Measurements from ENCODE around the gene TPRG1. TPM values are rescaled to one million over a fixed set of nuclear protein-coding genes. Genes with fewer than 3 reads are reported as not detected.

TPRG1 gene
- total RNA-seq, 1 donor from 2014 or later = 3.3 TPM

DNA sequence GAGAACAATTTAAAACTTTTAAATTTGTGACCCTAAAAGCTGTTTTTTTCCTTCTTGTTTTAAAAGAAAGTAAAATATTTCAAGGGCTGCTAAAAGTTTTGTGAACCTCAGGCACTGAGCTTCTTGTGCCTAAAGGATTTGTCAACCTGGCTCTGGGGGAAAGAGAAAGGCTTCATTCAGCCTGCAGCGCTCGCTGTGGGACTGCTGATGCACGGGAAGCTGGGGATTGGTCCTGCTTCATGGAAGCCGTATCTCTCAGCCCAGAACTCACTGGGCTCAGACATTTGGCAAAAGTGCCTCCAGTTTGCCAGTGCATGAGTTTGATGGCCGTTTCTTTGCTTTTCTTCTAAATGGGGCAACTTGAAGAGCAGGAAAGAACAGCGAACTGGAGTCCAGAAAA lies 30.8 kb downstream of the TPRG1 start:
- Mint-ChIP-seq H3K27me3 (ENCODE audit: low read depth) (no peaks in the 10 kb centered on the region), H3K4me1 (peaks cover 9% of the 10 kb centered on the region), H3K9me3 (peaks cover 6% of the 10 kb centered on the region), H3K36me3 (no peaks in the 10 kb centered on the region), H3K4me3 (no peak overlapping the region), H3K27ac (no peak overlapping the region)
- DNase-seq (ENCODE audit: low spot score in 2 of 2, unreplicated experiment in 2 of 2) = no peak
- TF ChIP-seq, protein P1, sequence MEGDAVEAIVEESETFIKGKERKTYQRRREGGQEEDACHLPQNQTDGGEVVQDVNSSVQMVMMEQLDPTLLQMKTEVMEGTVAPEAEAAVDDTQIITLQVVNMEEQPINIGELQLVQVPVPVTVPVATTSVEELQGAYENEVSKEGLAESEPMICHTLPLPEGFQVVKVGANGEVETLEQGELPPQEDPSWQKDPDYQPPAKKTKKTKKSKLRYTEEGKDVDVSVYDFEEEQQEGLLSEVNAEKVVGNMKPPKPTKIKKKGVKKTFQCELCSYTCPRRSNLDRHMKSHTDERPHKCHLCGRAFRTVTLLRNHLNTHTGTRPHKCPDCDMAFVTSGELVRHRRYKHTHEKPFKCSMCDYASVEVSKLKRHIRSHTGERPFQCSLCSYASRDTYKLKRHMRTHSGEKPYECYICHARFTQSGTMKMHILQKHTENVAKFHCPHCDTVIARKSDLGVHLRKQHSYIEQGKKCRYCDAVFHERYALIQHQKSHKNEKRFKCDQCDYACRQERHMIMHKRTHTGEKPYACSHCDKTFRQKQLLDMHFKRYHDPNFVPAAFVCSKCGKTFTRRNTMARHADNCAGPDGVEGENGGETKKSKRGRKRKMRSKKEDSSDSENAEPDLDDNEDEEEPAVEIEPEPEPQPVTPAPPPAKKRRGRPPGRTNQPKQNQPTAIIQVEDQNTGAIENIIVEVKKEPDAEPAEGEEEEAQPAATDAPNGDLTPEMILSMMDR (IDR thresholded peaks at IDR 0.05; ENCODE audit: unreplicated experiment) = no peak

DNA sequence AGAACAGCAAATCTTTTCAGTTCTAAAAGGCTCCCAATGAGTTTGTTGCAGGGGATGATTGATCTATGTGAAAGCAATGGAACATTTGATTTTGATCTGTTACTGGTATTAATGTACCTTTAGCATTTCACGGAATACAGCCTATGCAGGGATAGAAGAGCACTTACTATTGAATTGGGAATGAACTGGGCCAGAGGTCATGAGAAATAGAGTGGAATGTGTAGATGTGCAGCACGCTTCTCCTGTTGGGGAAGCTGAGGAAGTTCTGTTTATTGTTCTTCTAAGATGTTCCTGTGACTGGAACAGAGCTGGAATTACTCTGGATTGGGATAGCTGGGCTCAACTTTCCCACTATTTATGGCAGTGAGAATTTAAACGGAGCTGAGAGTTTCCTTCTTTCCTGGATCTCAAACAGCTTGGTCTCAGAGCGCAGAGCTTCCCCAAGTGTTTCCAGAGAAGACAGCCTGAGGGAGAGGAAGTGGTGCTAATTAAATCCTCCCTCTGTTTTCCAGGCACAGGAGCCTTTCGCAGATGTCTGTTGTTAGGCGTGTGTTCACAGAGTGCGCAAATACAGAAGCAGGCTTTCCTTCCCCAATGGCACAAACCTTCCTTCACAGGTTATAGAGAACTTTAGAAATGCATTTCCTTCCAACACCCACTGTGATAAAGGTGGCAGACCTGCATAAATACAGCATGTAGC lies 32.5 kb downstream of the TPRG1 start:
- no peak overlapping the region for H3K4me3 Mint-ChIP-seq
- no peak overlapping the region for H3K27ac Mint-ChIP-seq
- DNase-seq (ENCODE audit: low spot score in 2 of 2, unreplicated experiment in 2 of 2) = no peak
- H3K36me3 Mint-ChIP-seq = no peaks in the 10 kb centered on the region
- H3K4me1 Mint-ChIP-seq = peaks cover 9% of the 10 kb centered on the region
- TF ChIP-seq, protein P1 (IDR thresholded peaks at IDR 0.05; ENCODE audit: unreplicated experiment) = no peak
- no peaks in the 10 kb centered on the region for H3K9me3 Mint-ChIP-seq
- H3K27me3 Mint-ChIP-seq (ENCODE audit: low read depth) = no peaks in the 10 kb centered on the region

DNA sequence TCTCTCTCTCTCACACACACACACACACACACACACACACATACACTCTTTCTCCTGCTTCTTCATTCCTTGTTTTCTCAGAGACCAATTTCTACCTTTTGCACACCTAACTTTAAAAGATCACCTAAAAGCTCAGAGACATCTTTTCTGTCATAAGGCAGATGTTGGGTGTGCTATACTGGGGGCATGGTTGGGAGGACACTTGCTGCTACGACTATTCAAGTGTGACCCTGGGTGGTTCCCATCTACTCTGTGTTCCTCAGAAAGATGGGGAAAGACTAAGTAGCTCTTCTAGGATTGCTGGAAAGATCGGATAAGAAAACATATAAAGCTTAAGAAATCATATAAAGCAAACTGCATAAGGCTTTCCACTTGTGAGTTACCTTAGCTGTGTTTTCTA lies 33.2 kb downstream of the TPRG1 start:
- TF ChIP-seq, protein P1 (IDR thresholded peaks at IDR 0.05; ENCODE audit: unreplicated experiment) = no peak
- Mint-ChIP-seq H3K27me3 (ENCODE audit: low read depth) (no peaks in the 10 kb centered on the region), H3K27ac (no peak overlapping the region), H3K4me3 (no peak overlapping the region), H3K36me3 (no peaks in the 10 kb centered on the region), H3K9me3 (no peaks in the 10 kb centered on the region), H3K4me1 (peaks cover 11% of the 10 kb centered on the region)
- DNase-seq (ENCODE audit: low spot score in 2 of 2, unreplicated experiment in 2 of 2) = no peak

DNA sequence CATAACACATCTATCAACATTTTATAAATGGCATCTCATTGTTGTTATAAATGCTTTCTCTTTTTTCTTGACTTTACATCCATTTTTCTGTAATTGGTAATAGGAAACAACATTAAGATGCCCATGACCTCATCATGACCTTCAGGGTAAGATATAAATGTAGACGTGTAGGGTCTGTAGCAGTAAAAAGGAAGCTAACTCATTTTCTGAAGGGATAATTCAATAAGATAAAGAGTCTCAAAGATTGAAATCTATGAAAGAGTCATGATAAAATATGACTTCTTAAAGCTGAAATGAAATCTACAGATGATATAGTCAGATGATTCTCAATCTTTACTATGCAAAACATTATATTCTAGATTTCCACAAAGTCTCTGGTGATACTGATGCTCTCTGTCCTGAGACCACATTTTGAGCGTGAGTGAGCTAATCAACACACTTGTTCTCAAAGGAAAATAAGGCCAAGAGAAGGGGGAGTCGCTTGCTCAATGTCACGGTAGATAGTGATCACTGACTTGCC lies 38.5 kb downstream of the TPRG1 start:
- H3K27me3 Mint-ChIP-seq (ENCODE audit: low read depth) = no peaks in the 10 kb centered on the region
- TF ChIP-seq, protein P1 (IDR thresholded peaks at IDR 0.05; ENCODE audit: unreplicated experiment) = no peak
- DNase-seq (ENCODE audit: low spot score in 2 of 2, unreplicated experiment in 2 of 2) = no peak
- peaks cover 8% of the 10 kb centered on the region for H3K4me1 Mint-ChIP-seq
- no peak overlapping the region for H3K27ac Mint-ChIP-seq
- no peaks in the 10 kb centered on the region for H3K9me3 Mint-ChIP-seq
- H3K36me3 Mint-ChIP-seq = no peaks in the 10 kb centered on the region
- H3K4me3 Mint-ChIP-seq = no peak overlapping the region

DNA sequence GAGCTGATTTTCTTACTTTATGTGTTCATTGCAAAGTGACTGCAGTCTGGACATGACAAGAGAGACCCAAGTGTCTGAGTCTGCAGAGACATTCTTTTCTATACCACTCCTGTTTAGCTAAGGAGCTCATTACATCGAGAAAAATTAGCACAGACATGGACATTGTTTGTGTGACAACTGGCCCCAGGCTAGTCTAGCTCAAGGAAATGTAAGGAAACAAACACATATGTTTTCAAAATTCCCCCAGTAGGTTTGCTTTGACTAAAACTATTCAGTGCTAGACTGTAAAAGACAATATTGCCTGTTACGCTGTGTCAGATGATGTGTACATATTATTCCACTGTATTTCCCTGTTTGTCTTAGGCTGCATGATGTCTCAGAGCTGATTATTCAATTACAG lies 40.9 kb downstream of the TPRG1 start:
- no peaks in the 10 kb centered on the region for H3K36me3 Mint-ChIP-seq
- peaks cover 8% of the 10 kb centered on the region for H3K4me1 Mint-ChIP-seq
- no peak overlapping the region for H3K4me3 Mint-ChIP-seq
- TF ChIP-seq, protein P1 (IDR thresholded peaks at IDR 0.05; ENCODE audit: unreplicated experiment) = no peak
- H3K27me3 Mint-ChIP-seq (ENCODE audit: low read depth) = no peaks in the 10 kb centered on the region
- no peaks in the 10 kb centered on the region for H3K9me3 Mint-ChIP-seq
- no peak overlapping the region for H3K27ac Mint-ChIP-seq
- DNase-seq (ENCODE audit: low spot score in 2 of 2, unreplicated experiment in 2 of 2) = no peak
